HG03139 (cell line): ENCODE results near the gene DHRSX.
A peak's percentile ranks its signal among the peaks of the same experiment; 100 is the strongest.
"Not testable (repeated sequence)": the region's sequence is repeated elsewhere in the genome, so short reads cannot be mapped to it uniquely, and the experiment has no call there.

Experiments used
- ATAC-seq: cut with Tn5 transposase; IDR thresholded peaks from one replicate; pipeline ENCODE4 v1.9.1; 2021; ENCODE audit not compliant: unreplicated experiment

DHRSX gene

DNA sequence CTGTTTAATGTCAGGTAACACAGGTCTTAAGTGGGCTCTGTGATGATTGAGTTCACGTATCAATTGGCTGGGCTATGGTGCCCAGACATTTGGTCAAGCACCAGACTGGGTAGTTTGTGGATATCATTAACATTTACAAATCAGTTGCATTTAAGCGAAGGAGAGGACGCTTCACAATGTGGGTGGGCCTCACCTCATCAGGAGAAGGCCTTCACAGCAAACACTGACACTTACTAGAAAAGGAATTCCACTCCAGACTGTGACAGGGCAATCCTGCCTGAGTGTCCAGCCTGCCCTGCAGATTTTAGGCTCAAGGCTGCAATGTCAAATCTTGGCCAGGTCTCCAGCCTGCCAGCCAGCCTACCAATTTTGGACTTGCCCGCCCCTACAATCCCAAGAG, 270.3 kb downstream of the DHRSX start:
- no peak for ATAC-seq

DNA sequence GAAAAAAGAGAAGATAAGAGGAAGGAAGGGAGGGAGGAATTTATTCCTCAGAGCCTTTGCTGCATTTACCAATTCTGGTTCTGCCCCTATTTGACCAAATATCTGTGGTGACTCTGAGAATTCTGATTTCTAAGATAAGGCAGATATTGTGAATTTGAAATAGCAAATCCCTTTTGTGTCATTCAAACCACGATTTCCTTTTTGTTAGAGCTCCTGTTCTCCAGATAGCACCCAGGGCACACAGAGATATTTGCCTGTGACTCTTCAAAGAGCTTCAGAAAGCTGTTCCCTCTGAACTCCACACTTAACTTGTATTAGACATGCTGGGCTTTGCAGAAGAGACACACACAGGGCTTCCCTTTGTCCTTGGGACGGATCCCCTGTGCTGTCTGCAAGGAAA, 272.2 kb downstream of the DHRSX start:
- no peak for ATAC-seq

GRCh38 chrX:2226906-2227656, 273.7 kb downstream of the DHRSX start:
- ATAC-seq, result no peak

GRCh38 chrX:2226182-2226581, 274.6 kb downstream of the DHRSX start:
- no peak for ATAC-seq

DNA sequence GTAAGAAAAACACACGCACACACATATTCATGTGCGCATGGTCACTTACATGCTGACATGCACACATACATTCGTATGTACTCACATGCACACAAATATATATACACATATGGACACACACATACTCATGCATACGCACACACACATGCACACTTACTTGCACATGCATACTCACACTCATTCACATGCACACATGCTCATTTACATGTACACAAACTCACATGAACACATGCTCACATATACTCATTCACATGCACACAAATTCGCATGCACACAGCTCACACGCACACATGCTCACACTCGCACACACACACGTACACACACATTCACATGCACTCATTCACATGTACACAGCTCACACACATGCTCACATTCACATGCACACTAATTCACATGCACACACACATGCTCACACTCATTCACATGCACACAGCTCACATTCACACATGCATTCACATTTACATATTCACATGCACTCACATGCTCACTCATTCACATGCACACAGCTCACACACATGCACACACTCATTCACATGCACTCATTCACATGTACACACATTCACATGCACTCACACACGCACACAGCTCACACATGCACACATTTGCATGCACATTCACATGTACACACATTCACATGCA, 276.1 kb downstream of the DHRSX start:
- ATAC-seq, result no peak

DNA sequence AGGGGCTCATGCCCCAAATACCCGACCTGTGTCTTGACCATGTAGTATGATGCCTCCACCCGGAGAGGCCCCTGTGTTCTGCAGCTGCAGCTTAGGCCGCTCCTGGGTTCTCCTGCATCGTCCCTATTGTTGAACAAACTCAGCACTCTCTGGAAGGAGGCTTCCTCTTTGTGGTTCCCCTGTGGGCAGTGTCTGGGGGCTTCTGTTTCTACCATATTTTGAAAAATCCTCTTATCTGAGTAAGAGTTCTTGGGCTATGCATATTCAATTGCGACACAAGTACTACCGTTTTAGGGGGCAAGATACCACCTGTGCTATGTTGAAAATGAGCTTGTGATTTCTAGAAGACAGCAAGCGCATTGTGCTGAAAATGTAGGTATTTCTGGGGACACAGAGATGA, 276.6 kb downstream of the DHRSX start:
- ATAC-seq, result no peak

- no peak for ATAC-seq
Measured at GRCh38 chrX:2220829-2221567, 279.8 kb downstream of the DHRSX start.

DNA sequence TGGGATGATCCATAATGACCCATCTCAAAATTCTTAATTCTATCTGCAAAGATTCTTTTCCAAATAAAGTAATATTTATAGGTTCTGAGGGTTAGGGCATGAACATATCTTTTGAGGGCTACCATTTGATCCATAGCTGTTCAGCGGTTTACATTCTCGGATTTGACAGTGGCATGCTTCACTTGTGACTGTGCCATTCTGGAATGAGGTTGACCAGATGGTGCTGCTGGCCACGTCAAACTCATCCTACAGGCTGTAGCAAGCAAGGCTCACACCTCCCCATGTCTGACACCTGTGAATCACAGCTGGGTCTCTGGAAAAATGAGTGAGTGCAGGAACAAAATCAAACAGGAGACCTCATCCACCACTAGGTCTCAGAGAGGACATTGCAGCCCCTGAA, 280.5 kb downstream of the DHRSX start:
- ATAC-seq, result no peak

GRCh38 chrX:2214138-2214823, 286.5 kb downstream of the DHRSX start:
- not testable (repeated sequence) for ATAC-seq

- ATAC-seq, result not testable (repeated sequence)
Measured at GRCh38 chrX:2211667-2212066, 289.1 kb downstream of the DHRSX start.

- ATAC-seq, result no peak
Measured at GRCh38 chrX:2193273-2193592, 307.5 kb downstream of the DHRSX start.

GRCh38 chrX:2192584-2193272, 308.0 kb downstream of the DHRSX start:
- ATAC-seq, result peak; percentile 65

DNA sequence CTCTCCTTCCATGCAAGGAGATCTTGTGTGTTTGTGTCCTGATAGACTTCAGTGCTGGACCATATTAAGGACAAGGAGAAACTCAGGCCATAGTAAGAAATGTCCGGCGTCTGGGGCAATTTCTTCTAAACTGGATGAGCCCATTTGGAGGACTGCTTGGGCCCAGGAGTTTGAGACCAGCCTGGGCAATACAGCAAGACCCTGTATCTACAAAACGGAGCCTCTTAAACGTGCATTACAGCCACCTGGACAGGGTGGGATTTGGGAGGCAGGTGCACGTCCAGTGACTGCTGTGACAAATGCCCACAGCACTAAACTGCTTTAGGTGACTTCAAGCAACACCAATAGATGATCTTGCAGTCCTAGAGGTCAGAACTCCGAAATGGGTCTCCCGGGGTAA, 311.9 kb downstream of the DHRSX start:
- ATAC-seq, result no peak

DNA sequence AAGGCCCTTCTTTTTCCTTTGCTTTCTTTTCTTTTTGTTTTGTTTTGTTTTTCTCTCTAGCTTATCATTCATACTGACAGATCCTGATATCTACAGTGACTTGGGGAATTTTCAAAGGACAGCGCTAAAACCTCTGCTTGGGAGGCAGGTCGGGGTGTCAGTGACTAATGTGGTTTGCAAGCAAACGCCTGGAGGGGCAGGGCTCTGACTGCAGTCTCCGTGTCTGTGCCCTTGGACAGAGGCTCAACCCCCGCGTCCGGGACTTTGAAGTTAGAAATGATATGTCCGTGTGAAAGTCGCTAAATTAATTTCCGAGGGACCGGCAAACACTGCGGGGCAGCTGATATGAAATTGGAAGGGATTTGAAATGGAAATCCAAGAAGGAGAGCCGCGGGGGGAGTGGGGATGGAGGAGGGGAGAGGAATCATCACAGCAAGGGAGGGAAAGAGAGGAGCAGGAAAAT, 312.4 kb downstream of the DHRSX start:
- ATAC-seq, result no peak

DNA sequence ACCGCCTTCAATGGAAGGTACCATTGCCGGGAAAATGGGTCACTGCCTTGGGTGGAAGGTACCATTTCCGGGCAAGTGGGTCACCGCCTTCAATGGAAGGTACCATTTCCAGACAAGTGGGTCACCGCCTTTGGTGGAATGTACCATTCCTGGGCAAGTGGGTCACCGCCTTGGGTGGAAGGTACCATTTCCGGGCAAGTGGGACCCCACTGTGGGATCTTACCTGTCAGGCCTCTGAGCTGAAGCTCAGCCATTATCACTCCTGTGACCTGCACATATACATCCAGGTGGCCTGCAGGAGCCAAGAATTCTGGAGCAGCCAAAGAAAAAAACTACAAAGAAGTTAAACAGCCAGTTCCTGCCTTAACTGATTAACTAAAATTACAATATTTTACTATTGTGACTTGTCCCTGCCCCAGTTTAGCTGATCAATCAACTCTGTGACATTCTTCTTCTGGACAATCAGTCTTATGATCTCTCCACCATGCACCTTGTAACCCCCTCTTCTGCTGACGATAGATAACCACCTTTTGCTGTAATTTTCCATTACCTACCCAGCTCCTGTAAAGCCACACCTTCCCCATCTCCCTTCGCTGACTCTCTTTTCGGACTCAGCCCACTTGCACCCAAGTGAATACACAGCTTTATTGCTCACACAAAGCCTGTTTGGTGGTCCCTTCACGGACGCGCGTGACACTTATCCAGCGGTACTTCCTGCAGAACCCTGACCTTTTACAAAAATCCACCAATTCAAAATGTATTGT, 313.2 kb downstream of the DHRSX start:
- no peak for ATAC-seq

DNA sequence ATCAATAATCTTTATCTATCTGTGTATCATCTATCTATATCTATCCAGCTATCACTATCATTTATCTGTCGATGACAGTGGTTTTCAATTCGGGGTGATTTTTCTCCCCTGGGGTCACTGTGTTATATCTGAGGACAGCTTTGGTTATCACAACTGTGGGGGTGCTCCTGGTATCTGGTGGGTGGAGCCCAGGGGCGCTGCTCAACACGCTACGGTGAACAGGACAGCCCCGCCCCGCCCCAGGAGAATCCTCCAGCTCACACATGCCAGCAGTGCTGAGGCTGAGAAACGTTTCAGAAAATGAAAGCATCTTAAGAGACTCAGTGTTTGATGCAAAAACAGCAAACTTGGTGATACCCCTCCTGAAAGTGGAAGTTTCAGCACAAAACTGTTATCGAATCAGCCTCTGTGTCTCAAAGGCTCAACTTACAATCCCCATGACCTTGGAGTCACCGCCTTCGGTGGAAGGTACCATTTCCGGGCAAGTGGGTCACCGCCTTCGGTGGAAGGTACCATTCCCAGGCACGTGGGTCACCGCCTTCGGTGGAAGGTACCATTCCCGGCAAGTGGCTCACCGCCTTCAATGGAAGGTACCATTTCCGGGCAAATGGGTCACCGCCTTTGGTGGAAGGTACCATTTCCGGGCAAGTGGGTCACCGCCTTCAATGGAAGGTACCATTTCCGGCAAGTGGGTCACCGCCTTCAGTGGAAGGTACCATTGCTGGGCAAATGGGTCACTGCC, 315.3 kb downstream of the DHRSX start:
- no peak for ATAC-seq

DNA sequence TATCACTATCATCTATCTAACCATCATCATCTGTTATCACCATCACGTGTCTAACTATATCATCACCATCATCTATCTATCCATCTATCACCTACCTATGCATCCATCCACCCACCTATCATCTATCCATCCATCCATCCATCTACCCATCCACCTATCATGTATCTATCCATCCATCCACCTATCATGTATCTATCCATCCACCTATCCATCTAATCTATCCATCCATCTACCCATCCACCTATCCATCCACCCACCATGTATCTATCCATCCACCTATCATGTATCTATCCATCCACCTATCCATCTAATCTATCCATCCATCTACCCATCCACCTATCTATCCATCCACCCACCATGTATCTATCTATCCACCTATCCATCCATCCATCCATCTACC, 316.7 kb downstream of the DHRSX start:
- no peak for ATAC-seq

DNA sequence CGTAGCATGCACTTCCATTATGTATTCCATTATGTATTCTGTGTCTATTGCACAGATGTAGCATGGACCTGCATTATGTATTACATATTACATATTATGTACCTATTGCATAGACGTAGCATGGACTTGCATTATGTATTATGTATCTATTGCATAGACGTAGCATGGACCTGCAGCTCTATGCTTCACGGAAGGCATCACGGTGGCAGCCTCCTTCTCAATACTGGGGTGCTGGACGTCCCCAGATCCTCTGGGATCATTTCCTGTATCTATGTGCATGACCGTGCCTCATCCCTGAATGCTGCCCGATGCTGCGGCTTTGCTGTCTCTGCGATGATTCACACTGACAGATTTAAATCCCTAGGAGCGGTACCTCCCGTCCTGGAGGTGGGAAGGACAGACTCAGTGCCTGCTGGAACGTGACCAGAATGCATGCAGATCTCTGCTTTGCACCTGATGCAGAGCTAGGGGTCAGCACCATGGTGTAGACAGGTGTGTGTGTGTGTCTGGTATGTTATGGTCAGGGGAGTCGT, 317.5 kb downstream of the DHRSX start:
- no peak for ATAC-seq

- no peak for ATAC-seq
Measured at GRCh38 chrX:2177541-2177940, 323.2 kb downstream of the DHRSX start.
